ENCODE data around the gene CEBPZ.

CEBPZ gene

DNA sequence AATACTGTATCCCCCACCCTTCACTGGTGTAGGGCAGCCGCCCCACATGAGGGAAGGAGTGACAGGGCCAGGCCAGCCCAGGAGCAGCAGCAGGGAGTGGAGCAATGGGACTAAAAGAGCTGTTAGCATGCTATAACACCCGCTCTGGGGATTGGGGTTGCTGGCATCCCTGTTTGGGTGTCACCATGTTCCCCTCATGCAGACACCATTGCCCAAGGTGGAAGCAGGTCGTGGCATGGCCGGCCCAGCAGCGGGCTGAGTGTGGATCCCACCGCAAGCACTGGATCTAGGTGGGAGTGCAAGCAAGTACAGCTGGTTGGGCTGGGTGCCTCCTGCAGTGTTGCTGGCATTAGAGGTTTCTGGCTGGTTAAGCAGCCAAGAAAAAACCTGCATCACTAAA is 39.6 kb downstream of the CEBPZ start:
- ChIA-PET CTCF (no interaction called here), POLR2A (ENCODE audit: low non-redundant PET) (no interaction called here)
- no peak for DNase-seq (ENCODE audit: low spot score)

DNA sequence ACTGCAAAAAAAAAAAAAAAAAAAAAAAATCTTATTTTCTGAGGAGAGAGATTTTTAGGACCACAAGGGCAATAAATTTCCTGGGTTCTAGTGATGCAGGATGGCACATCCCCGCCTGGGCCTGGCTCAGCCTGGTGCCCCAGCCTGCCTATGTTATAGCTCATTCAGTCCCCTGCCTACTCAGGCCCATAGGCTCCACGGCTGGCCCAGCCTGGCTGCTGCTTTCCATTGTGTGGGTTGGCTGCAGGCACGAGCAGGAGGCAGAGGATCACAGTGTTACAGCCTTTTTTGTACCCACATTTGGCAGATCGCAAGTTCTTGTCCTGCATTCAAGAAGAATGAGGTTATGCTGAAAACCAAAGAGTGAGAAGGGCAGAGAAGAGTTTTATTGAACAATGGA is 40.1 kb downstream of the CEBPZ start:
- DNase-seq (ENCODE audit: low spot score) = no peak
- ChIA-PET POLR2A (ENCODE audit: low non-redundant PET) (no interaction called here), CTCF (no interaction called here)
- TF ChIP-seq, protein P1, sequence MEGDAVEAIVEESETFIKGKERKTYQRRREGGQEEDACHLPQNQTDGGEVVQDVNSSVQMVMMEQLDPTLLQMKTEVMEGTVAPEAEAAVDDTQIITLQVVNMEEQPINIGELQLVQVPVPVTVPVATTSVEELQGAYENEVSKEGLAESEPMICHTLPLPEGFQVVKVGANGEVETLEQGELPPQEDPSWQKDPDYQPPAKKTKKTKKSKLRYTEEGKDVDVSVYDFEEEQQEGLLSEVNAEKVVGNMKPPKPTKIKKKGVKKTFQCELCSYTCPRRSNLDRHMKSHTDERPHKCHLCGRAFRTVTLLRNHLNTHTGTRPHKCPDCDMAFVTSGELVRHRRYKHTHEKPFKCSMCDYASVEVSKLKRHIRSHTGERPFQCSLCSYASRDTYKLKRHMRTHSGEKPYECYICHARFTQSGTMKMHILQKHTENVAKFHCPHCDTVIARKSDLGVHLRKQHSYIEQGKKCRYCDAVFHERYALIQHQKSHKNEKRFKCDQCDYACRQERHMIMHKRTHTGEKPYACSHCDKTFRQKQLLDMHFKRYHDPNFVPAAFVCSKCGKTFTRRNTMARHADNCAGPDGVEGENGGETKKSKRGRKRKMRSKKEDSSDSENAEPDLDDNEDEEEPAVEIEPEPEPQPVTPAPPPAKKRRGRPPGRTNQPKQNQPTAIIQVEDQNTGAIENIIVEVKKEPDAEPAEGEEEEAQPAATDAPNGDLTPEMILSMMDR (conservative IDR thresholded peaks at IDR 0.05; ENCODE audit: low read depth) = no peak
- no peak overlapping the region for H3K27ac ChIP-seq

More for the DNA sequence above, 39.6 kb downstream of the CEBPZ start:
- no peak overlapping the region for H3K27ac ChIP-seq
- TF ChIP-seq, protein P1 (conservative IDR thresholded peaks at IDR 0.05; ENCODE audit: low read depth) = no peak

DNA sequence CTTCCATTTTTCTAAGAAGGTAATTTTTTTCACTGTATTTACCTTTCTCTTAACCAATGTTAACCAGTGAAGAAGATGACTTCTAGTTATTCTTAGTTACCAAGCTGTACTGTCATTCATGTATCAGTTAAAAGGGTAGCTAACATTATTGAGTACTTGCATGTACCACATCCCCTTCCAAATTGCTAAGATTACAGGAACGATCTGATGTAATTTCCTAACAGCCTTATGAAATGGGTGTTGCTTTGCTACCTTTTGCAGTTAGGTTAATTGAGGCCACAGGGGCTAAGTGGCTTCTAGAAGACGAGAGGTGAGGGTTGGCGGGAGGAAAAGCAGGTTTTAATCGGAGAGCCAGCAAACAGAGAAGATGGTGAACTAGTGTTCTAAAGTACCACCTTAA is 41.1 kb downstream of the CEBPZ start:
- H3K27ac ChIP-seq = no peak overlapping the region
- DNase-seq (ENCODE audit: low spot score) = no peak
- ChIA-PET POLR2A (ENCODE audit: low non-redundant PET) (no interaction called here), CTCF (no interaction called here)
- TF ChIP-seq, protein P1 (conservative IDR thresholded peaks at IDR 0.05; ENCODE audit: low read depth) = no peak

DNA sequence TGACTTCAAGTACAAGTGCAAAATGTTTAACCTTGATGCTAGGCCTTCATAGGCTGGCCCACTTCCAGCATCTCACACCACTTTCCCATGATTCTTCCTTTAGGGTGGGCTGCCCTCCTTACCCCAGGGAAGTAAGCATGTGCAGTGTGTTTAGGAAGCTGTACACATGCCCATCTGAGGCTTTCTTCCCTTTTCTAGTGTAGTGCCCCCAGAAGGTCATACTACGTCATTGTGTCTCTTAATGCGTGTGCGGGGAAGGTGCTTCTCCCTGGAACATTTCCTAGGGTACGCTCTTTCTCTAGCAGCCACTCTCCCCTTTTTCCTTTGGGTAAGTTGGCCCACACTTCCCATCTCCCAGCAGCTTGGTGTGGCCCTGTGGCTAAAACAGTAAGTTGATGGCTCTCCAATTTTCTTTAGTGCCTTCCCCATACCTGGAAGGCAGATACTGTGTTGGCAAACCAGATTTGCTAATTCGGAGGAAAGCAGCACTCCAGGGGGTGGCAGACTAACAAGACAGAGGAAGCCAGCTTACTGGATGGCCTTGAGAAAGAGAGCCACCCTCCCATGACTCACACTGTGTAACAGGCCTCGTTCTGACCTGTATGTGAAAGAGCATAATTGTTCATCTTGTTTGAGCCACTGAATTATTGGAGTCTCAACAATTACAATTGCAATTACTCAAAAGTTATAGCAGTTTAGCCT is 41.8 kb downstream of the CEBPZ start:
- peak overlapping the region; percentile 44 for H3K27ac ChIP-seq
- TF ChIP-seq, protein P1 (conservative IDR thresholded peaks at IDR 0.05; ENCODE audit: low read depth) = no peak
- CTCF ChIA-PET = no interaction called here
- DNase-seq (ENCODE audit: low spot score) = peak; percentile 79
- POLR2A ChIA-PET (ENCODE audit: low non-redundant PET) = no interaction called here

DNA sequence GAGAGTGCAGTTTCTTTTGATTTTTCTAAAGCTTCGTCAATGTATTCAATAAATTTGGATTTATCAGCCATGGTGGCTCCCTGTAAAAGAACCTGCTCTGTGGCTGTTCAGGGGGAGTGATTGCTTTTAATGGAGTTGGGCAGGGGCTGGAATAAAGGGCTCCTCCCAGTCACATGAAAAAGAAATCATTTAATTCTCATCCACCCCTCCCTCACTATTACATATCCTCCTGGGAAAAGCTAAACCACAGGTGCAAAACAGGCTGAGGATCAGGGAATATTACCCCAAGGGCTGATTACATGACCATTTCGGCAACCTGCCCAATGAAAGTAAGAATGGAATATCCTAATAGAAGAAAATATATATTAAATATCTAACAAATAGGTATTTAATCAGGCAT is 42.8 kb downstream of the CEBPZ start, which contains the start of gene SULT6B1:
TSS of gene SULT6B1 (minus strand) at position 101 of the 400 bp plus-strand sequence. CDS start at position 71, 30 bp downstream.
- no peak for DNase-seq (ENCODE audit: low spot score)
- TF ChIP-seq, protein P1 (conservative IDR thresholded peaks at IDR 0.05; ENCODE audit: low read depth) = no peak
- H3K27ac ChIP-seq = peak within 1 kb of the TSS; percentile 44
- ChIA-PET POLR2A (ENCODE audit: low non-redundant PET) (no interaction called here), CTCF (no interaction called here)

DNA sequence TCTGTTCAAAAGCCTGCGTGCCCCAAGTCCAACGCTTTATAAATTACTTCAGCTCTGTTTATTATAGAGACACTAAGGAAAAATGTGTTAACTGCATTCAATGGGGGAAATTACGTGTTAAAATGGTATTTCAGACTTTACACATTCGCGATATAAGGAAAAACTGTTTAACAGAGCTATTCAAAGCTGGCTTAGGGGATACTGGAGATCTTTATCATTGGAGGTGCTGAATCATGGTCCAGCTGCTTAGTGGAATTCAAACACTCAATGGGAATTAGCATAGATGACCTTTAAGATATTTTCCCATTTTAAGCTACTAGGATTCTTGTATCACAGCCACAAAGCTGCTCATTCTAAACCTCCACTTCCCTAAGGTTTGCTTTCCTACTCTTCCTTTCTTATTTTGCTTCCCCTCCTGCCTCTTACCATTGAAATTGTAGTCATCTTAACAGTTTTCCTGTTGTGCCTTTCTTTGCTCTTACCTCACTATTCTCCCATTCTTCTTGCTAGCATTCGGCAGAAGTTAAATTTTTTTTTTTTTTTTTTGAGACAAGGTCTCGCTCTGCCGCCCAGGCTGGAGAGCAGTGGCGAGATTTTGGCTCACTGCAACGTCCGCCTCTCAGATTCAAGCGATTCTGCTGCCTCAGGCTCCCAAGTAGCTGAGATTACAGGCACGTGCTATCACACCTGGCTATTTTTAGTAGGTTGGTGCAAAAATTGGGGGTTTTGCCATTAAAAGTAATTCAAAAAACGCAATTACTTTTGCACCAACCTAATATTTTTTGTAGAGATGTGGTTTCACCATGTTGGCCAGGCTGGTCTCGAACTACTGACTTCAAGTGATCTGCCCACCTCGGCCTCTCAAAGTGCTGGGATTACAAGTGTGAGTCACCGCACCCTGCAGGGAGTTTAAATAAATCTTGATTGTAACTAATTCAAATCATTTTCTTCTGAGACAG is 49.4 kb downstream of the CEBPZ start:
- CTCF ChIA-PET = interaction anchor here (1.0 kb wide), 1 partner anchor 14 kb away, joined by 3 read pairs; no protein-coding TSS in a partner anchor
- no peak overlapping the region for H3K27ac ChIP-seq
- TF ChIP-seq, protein P1 (conservative IDR thresholded peaks at IDR 0.05; ENCODE audit: low read depth) = no peak
- POLR2A ChIA-PET (ENCODE audit: low non-redundant PET) = no interaction called here
- DNase-seq (ENCODE audit: low spot score) = no peak

Measured in RWPE1 (cell line).